Stimulated activated CD4-positive, alpha-beta T cell treated with anti-CD3 and anti-CD28 coated beads, Interleukin-4, amount 100 ng/mL, for 1 hour (primary cell): ENCODE measurements around the gene TSPAN14.
A peak's percentile ranks its signal among the peaks of the same experiment; 100 is the strongest.

Source experiments
- DNase-seq: peaks from one replicate; pipeline ENCODE4 v3.0.0-alpha.2; 2020

Gene TSPAN14

DNA sequence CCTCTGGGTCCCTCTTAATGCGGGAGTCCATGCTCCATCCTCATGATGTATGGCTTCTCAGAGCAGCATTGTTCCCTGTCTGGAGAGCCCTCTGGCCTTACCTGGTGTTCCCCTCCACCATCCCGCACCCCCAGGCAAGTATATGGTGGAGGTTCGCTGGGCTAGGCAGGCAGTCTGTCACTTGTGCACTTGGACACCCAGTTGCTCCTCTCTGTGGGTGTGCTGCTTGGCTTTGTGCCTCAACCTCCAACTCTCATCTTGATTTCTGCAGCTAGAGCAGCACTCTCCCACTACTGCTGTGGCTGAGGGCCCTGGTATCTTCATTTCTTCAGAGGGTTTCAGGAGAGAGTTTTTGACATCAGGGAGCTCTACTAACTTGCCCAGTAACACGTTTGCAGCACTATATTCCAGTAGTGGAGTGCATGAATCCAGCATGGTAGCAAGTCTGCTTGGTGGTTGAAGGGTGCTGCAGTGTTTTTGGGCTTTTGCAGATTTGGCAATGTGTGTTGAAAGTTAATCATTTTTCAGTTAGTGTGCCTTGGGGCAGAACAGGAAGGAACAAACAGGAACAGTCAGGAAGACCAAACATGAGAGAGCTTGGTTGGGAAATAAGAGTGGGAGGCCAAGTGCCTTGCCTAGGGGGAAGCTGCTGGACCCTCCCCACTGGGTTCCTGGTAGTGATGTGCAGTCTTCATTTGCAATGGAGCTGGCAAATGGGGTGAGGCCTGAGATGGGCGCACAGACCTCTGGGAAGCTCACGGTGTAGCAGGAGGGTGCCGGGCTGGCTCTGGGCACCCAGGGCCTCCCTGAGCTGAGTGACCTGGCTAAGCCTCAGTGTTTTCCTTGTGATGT lies 37.4 kb downstream of the TSPAN14 start:
- DNase-seq: no peak

- no peak for DNase-seq
These were observed 38.9 kb downstream of the TSPAN14 start for GRCh38 chr10:80492848-80493521.

GRCh38 chr10:80493522-80494051 lies 39.5 kb downstream of the TSPAN14 start:
- no peak for DNase-seq

DNA sequence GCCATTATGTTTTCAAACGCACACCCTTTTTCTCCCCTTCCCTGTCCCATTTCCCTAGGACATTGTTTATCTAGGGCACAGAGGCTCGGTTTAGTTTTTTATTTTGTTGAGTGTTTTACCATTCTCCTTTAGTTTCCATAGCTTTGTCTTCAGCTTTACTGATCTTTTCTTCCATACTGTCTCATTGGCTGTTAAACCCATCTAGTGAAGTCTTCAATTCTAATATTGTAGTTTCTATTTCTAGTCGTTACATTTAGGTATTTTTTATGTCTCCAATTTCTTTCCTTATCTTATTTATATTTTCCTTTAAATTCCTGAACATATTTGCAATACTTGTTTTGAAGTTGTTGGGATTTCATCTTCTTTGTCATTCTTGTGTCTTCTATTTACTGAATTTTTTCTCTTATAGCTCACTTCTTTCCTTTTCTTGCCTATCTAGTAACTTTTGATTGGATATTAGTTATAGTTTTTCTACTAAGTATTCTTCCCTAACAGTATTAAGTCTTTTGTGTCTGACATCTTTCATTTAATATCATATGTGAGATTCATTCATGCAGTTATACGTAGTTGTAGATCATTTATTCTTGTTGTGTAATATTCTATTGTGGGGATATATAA lies 42.6 kb downstream of the TSPAN14 start:
- DNase-seq: no peak

GRCh38 chr10:80497187-80498077 lies 43.3 kb downstream of the TSPAN14 start:
- no peak for DNase-seq

DNA sequence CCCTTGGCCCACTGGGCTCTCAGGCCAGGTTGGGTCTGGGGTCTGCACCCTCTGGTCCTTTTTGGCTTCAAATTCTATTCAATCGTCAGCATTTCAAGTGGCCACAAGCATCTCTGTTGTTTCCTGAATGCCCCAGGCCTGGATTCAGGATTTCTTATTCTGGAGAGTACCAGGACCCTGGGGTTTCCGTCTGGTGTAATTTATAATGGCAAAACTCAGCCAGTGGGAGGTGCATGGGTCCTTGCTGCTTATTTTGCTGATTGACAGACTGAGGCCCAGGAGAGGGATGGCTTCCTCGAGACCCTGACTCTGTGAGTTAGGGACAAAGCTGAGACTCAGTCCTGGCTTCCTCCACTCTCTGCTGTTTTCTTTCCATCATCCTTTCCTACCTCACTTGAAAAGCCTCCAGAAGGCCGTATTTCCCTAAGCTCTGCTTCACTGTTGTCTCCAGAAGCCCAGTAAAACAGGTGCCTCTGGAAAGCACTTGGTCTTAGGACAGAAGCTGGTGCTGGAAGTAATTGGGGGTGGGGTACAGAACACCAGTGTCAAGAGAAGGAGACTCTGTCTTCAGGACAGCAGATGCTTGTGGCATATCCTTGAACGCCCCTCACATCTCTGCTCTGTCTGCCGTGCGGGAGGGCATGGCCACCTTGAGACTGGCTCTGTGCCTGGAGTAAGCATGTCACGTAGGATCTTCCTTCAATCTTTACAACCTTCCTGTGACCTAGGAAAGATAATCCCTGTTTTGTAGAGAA lies 44.1 kb downstream of the TSPAN14 start:
- DNase-seq: no peak

GRCh38 chr10:80498833-80499741 lies 45.0 kb downstream of the TSPAN14 start:
- DNase-seq: peak; percentile 66

DNA sequence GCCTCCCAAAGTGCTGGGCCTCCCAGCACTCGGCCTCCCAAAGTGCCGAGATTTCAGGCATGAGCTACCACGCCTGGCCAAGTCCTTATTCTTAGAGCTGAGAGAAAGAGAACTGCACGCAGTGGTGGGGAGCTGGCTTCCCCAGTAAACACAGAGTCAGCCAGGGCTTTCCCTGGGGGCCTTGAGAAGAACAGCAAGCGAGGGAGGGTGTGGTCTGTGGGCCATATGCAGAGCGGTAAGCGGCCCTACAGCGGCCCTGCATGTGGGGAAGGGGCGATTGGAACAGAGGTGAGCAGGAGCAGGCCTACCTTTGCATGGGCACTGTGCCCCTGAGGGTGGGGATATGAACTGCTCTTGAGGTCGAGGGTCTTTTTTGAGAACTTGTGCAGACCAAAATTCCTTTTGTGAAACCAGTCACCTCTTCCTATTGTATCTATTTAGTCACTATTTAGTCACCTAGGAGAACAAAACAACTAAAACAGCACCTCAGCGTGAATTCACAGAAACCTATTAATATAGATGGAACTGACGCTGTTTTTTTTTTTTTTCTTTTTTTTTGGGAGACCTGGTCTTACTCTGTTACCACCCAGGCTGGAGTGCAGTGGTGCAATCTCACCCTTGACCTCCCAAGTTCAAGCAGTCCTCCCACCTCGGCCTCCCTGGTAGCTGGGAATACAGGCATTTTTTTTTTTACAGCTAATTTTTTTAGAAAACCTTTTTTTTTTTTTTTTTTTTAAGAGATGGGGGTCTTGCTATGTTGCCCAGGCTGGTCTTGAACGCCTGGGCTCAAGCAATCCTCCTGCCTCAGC lies 46.7 kb downstream of the TSPAN14 start:
- peak; percentile 57 for DNase-seq

- no peak for DNase-seq
These were observed 47.3 kb downstream of the TSPAN14 start for GRCh38 chr10:80501381-80501912.

GRCh38 chr10:80501913-80502521 lies 47.9 kb downstream of the TSPAN14 start:
- no peak for DNase-seq

DNA sequence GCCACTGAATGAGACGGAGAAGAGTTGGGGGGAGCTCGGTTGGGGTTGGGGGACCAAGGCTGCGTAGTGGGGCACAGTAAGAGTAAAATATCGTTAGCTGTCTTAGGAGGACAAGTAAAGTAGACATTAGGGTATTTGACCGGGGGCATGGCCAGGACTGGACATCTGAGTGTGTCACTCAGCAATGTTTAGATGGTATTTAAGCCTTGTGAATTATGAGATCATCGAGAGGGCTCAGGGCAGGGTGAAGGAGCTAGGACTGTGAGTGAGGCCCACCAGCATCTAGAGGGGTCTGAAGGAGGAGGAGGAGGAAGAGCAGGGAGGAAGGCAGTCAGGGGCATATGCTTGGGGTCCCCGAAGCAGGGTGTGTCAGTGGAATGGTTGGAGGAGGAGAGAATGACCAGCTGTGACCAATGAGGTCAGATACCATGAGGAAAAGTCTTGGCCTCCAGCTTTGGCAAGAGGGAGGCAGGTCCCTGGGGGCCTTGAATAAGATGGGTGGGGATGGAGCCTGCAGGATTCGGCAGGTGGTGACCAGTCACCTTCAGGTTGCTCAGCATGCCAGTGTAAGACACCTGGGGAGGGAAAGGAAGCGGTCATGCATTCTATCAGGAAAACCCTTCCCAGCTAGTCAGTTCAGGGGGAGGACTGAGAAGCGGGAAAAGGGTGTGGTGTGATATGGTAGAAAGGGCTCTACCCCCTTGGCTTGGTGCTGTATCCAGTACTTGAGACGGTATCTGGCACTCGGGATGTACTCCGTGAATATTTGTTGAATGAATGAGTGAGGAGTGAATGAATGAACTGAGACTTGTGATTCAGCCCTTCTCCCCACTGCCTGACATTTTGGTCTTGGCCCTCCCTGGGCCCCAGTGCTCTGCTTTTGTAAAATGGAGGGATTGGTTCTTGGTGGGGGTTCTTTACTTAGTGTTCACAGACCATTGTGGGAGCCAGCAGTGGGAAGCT lies 48.8 kb downstream of the TSPAN14 start:
- DNase-seq: no peak

DNA sequence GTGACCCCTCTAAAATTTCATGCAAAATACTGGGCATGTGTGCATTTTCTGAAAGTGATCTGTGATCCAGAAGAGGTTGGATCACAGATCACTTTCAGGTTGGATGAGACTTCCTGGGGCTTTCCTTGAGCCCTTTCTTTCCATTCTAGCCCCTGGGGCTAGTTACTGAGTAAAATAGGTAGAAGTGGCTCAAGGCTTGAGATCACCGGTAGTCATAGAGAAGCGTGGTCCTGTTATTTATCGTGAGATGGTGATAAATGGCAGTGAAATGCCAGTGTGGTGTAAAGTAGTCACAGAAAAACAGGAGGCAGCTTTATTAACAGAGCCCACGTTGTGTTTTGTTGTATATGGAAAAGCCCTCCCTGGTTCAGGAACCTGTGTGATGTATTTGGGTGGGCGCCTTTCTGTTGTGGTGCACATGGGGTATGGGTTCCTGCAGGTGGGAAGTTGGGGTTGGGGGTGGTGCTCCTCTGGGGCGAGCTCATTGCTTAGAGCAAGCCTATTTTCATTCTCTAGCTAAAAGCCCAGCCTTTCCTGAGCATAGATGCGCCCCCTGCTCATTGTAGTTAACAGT lies 49.6 kb downstream of the TSPAN14 start:
- no peak for DNase-seq

GRCh38 chr10:80504158-80504811 lies 50.2 kb downstream of the TSPAN14 start:
- DNase-seq: no peak

DNA sequence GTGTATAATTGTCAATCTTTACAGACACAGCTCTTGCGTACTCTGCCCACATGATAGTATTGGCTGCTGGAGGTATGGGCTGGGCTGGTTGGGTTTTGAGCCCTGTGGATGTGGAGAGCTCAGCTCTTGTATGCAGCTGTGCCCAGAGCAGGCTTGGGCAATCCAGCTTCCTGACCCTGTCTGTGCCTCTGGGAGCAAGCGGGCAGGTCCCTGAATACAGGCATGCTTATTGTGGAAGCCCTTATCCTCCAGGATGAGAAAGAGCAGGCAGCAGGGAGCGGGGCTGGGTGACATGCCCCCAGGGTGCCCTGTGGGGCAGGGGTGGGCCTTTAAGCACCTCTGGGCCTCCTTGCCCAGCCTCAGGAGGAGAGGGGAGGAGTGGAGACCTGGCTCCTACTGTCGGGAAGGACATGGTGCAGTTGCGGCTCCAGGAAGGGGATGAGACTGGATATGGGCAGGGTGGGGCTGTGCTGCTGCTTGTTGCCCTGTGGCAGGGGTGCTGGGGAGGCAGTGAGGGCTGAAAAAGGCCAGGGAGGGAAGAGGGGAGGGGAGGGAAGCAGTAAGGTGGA lies 50.9 kb downstream of the TSPAN14 start:
- DNase-seq: no peak

- no peak for DNase-seq
These were observed 52.1 kb downstream of the TSPAN14 start for GRCh38 chr10:80506189-80506575.

- DNase-seq: no peak
These were observed 52.9 kb downstream of the TSPAN14 start for GRCh38 chr10:80506836-80507487.
